Stimulated activated CD4-positive, alpha-beta T cell treated with anti-CD3 and anti-CD28 coated beads, Interleukin-4, amount 100 ng/mL, for 1 hour (primary cell): ENCODE data around the gene DHPS.
"Not testable (repeated sequence)": the region's sequence is repeated elsewhere in the genome, so short reads cannot be mapped to it uniquely, and the experiment has no call there.

Experiments used
- DNase-seq: peaks from one replicate; pipeline ENCODE4 v3.0.0-alpha.2; 2020

The DHPS gene

DNA sequence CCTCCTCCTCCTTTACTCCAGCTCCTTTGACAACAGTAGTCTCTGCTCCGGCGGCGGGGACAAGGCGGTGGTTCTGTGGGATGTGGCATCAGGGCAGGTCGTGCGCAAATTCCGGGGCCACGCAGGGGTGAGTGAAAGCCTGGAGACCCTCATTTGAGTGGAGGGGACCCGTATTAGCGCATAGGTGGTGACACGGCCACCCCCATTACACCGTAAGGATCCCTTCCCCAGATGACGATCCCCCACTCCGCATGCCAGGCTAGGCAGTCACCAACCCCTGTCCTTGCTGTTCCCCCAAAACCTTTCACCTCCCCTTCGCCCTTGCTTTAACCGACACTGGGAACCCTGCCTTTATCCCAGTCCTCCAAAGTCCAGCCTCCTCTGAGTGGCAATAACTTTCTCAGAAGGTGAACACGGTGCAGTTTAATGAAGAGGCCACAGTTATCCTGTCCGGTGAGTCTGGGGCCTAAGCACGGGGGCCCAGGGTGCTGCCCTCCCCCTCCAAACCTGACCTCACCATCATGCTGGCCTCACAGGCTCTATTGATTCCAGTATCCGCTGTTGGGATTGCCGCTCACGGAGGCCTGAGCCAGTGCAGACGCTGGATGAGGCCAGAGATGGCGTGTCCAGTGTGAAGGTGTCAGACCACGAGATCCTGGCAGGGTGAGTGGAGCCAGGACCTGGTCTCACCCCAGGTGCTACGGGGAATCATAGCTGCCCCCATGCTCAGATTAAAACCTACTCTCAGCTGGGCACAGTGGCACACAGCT, 11.3 kb downstream of the DHPS start:
- no peak for DNase-seq

DNA sequence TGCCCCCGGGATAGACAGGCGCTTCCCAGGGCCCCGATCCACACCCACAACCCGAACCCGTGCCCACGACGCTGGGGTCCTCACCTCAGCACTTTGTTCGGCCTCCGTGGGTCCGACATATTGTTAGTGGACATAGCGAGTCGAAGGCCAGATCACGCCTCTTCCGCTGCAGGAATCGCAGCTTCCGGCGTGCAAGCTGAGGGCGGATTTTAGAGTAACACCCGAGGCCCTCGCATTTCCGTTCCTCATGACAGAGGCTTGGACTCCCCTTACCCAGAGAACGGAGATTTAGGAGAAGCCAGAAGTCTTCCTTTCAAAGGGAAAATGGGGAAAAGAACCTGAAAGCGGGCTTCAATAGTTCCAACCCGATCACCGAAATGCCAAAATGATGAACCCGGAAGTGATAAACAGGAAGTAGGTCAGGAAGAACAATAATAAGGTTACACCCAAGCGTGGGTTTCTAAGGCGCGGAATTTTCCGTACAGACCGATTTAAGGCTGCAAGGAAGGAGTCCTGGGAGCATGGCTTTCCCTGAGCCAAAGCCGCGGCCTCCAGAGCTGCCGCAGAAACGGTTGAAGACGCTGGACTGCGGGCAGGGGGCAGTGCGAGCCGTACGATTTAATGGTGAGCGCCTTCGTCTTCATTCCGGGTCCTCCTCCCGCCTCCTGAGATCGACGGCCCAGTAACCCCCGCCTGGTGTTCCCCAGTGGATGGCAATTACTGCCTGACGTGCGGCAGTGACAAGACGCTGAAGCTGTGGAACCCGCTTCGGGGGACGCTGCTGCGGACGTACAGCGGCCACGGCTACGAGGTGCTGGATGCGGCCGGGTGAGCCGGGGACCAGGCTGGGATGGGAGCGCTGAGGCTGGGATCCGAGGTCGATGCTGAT, 12.2 kb downstream of the DHPS start:
- peak; percentile 74 for DNase-seq

DNA sequence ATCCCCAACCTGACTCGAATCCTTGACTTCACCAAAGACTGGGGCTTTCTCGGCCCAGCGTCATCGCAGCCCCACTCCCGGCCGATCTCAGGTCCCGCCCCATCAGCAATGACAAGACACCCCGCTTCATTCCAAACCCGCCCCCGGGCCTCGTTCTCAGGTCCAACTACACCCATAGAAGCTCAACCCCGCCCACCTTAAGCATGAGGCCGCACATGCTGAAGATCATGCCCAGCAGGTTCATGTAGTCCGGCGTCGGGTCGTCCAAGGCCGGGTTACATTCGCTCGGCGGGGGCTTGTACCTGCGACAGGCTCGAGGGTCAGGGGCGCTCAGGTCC, 12.8 kb downstream of the DHPS start:
- DNase-seq = peak; percentile 70

DNA sequence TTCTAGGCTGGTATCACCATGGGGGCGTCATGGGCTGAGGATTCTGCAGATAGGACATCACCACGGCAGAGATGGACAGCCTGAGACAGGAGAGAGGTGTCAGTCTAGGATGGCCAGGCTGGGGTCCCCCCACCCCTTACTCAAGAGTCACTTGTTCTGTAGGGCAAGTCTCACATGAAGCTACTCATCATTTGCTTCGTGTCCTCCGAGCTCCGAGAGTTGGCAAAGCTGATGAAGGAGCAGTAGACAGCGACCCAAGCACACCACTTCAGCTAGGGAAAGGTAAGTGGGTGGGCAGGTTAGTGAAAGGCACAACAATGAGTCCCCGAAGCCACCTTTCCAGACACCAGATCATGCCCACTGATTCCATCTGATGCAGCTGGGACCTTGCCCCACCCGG, 13.3 kb downstream of the DHPS start:
- DNase-seq = no peak

- no peak for DNase-seq
These were observed 13.9 kb downstream of the DHPS start for GRCh38 chr19:12667731-12668302.

DNA sequence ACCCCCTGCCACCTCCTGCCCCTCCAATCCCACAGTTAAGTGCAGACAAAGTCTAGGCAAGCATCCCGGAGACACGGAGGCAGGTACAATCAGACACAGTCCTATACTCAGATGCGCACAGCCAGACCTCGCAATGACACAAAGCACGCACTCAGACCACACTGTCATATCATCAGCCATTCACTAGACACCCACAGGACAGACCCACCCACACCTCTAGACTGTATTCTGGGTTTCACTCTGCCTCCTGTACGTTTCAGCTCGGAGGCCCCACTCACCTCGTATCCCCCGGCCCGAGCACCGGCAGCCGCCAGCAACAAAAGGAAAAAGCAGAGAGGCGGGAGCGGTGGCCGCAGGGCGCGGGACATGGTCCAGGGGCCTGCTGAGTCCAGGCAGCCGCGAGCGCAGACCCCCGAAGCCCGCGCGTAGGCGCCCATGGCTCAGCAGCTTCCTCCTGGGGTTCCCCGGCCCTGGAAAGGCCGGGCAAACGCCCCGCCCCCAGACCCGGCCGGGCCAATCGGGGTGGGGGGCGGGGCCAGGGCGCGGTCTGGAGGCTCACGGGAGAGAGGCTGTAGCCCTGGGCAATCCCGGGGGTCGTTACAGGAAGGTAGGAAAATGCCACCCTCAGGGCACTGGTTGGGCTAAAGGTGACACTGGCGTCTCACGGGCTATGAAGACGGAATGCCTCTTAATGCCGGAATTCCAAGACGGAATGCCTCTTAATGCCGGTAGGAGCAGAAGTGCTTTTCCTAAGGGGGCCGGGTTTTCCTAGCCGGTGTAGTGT, 15.2 kb downstream of the DHPS start, which contains the start of the genes MAN2B1 and WDR83:
TSS of gene MAN2B1 (minus strand) at position 478 of the 784 bp plus-strand sequence. CDS start at position 437, 41 bp downstream.
TSS of gene WDR83 (plus strand) at position 543 of the 784 bp plus-strand sequence. CDS start 2,984 bp downstream, outside the sequence.
- peak; percentile 87 for DNase-seq

DNA sequence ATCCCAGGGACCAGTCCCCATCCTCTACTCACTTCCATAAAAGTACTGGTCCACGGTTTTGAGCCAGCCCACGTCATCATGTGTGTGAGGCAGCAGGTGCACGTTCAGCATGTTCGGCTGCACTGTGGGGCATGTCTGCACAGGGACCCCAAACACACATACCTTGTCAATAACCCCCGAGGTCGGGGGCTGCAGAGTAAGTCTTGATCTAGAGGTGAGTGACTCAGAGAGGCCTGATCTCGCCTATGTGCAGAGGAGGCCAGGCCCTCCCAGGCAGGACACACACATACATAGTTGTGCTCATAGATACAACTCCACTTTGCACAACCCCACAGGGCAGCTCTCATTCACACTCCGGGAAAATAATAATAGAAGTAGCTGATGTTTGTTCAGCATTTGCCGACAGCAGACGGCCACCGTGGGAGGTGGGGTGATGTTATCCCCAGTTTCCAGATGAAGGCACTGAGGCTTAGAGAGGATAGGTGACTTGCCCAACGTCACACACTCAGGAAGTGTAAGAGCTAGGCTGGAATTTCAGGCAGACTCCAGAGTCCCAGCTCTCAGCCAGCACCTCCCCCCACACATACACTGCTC, 15.9 kb downstream of the DHPS start:
- peak; percentile 27 for DNase-seq

GRCh38 chr19:12665281-12665573, 16.5 kb downstream of the DHPS start:
- DNase-seq = peak; percentile 57

- DNase-seq = no peak
These were observed 17.0 kb downstream of the DHPS start for GRCh38 chr19:12664406-12665280.

GRCh38 chr19:12660980-12661379, 20.7 kb downstream of the DHPS start:
- DNase-seq = no peak

GRCh38 chr19:12657966-12658365, 23.7 kb downstream of the DHPS start:
- DNase-seq = no peak

- peak; percentile 35 for DNase-seq
These were observed 24.6 kb downstream of the DHPS start for GRCh38 chr19:12656899-12657571.

- DNase-seq = no peak
These were observed 26.1 kb downstream of the DHPS start for GRCh38 chr19:12655546-12655945.

DNA sequence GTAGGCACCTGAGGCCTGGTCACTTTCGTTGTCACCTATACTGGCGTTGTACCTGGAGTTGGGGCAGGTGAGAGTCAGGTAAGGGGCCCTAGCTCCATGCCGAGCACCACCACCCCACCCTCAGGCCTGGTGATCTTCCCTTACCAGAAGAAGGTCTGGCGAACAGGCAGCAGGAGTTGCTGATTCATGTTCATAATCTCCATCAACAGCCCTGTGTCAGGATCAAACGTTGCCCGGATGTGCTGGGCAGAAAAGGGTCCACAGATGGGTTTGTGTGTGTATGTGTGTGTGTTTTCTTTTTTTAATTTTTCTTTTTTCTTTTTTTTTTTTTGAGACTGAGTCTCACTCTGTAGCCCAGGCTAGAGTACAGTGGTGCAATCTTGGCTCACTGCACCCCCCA, 29.5 kb downstream of the DHPS start:
- no peak for DNase-seq

GRCh38 chr19:12649941-12650340, 31.7 kb downstream of the DHPS start:
- no peak for DNase-seq

DNA sequence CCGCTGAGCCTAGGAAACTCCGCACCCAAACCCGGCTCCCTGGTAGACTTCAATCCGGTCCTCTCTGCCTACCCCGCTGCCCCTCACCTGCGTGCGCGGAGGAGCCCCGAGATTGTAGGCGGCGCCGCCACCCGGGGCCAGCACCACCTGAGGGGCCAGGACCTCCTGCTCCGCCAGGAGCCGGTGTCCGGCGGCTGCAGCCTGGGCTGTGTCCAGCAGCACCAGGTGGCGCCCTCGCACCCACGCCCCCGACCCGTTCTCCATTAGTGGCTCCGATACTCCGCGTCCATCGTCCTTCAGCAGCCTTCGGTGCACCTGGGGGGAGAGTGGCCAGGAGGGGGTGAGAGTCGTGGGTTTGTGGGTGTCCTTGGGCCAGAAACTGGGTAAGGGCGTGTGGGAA, 33.6 kb downstream of the DHPS start:
- no peak for DNase-seq

DNA sequence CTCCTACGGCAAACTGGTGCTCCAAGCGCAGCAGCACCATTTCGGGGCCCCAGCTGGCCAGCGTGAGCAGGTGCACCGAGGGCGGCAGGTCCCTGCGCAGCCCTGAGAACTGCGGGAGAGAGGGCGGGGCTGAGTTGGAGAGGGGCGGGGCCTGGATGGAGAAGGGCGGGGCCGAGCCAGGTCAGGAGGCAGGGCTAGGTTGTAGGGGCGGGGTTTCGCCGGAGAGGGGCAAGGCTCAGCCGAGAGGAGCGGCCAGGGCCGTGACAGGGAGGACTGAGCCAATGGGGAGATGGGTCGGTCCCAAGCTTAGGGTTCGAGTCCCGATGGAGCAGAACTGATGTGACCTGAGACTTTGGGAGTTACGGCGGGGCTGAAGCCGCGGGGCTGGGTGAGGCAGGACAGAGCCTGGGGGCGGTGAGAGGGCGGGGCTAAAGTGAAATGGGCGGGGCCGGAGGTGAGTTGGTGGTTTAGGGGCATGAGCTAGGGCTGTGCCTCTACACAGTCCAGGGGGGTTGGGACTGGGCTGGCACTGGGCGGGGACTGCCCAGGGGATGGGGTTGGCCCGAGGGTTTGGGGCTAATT, 34.1 kb downstream of the DHPS start:
- DNase-seq = peak; percentile 39

- no peak for DNase-seq
These were observed 34.6 kb downstream of the DHPS start for GRCh38 chr19:12647047-12647446.

DNA sequence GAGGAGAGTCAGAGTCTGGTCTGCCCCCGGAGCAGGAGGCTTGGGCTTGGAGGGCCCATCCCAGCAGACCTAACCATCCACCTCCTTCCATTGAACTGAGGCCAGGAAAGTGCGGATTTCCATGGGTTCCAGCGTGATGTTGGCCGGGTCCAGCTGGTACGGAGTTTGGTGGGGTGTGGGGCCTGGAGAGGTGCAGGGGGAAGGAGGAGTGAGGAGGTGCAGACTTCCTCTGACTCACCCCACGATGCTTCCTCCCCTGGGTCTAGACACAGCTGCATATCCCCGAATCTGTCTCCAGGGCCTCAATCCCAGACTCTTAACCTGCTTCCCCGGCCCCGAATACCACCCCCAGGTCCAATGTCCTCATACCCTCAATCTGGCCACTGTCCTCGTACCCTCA, 35.1 kb downstream of the DHPS start:
- no peak for DNase-seq

GRCh38 chr19:12643716-12644115, 38.0 kb downstream of the DHPS start:
- DNase-seq = not testable (repeated sequence)

DNA sequence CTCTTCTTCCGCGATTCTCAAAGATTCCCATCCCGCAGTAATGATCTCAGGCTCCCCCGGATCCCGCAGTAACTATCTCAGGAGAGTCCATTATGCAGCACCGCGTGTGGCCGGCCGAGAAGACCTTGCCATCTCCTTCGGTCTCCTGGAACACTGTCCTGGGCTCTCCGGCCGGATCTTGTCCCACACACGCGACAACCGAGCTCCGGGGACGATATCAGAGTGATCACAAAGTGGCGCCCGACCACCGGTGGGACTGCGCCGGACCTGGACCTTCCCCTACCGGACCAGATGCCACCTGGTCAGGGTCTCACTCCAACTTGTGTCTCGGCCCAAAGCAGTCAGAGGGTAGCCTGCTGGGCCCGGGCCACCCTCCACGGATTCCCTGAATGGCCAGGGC, 39.2 kb downstream of the DHPS start:
- no peak for DNase-seq
